Hematopoietic multipotent progenitor cell treated with erythropoietin and hydrocortisone succinate and interleukin-3 and kit ligand, for 8 days (in vitro differentiated cells): ENCODE measurements around the gene PRDM12.
"Not testable (repeated sequence)": the region's sequence is repeated elsewhere in the genome, so short reads cannot be mapped to it uniquely, and the experiment has no call there.

ENCODE experiments used
- DNase-seq: peaks from one replicate; pipeline ENCODE4 v3.0.0-alpha.2; 2015

Gene PRDM12

GRCh38 chr9:130665431-130666392 is 1.3 kb downstream of the PRDM12 start:
- peak; percentile 27 for DNase-seq

GRCh38 chr9:130666393-130667119 is 2.2 kb downstream of the PRDM12 start:
- no peak for DNase-seq

- DNase-seq = no peak
These were observed 2.7 kb downstream of the PRDM12 start for GRCh38 chr9:130667120-130667435.

- no peak for DNase-seq
These were observed 3.8 kb downstream of the PRDM12 start for GRCh38 chr9:130668196-130668595.

GRCh38 chr9:130668659-130669058 is 4.3 kb downstream of the PRDM12 start:
- no peak for DNase-seq

- DNase-seq = no peak
These were observed 5.6 kb downstream of the PRDM12 start for GRCh38 chr9:130669965-130670364.

GRCh38 chr9:130670644-130671043 is 6.2 kb downstream of the PRDM12 start:
- no peak for DNase-seq

GRCh38 chr9:130672466-130672865 is 8.1 kb downstream of the PRDM12 start:
- DNase-seq = no peak

GRCh38 chr9:130672933-130673615 is 8.7 kb downstream of the PRDM12 start:
- no peak for DNase-seq

GRCh38 chr9:130675396-130675795 is 11.0 kb downstream of the PRDM12 start:
- DNase-seq = no peak

GRCh38 chr9:130677252-130677651 is 12.9 kb downstream of the PRDM12 start:
- no peak for DNase-seq

- peak; percentile 80 for DNase-seq
These were observed 16.7 kb downstream of the PRDM12 start for GRCh38 chr9:130680836-130681768.

- DNase-seq = peak; percentile 31
These were observed 17.5 kb downstream of the PRDM12 start for GRCh38 chr9:130681769-130682420.

- peak; percentile 73 for DNase-seq
These were observed 18.2 kb downstream of the PRDM12 start for GRCh38 chr9:130682421-130683121.

GRCh38 chr9:130685104-130685503 is 20.7 kb downstream of the PRDM12 start:
- no peak for DNase-seq

- DNase-seq = not testable (repeated sequence)
These were observed 21.6 kb downstream of the PRDM12 start for GRCh38 chr9:130685945-130686344.

- DNase-seq = no peak
These were observed 23.2 kb downstream of the PRDM12 start for GRCh38 chr9:130687615-130688014.

GRCh38 chr9:130688072-130688471 is 23.7 kb downstream of the PRDM12 start:
- no peak for DNase-seq

GRCh38 chr9:130689572-130689936 is 25.2 kb downstream of the PRDM12 start:
- no peak for DNase-seq

- DNase-seq = peak; percentile 75
These were observed 25.7 kb downstream of the PRDM12 start for GRCh38 chr9:130689937-130690700.
